ENCODE data around the gene MAP1B.
A peak's percentile ranks its signal among the peaks of the same experiment; 100 is the strongest.

MAP1B gene

DNA sequence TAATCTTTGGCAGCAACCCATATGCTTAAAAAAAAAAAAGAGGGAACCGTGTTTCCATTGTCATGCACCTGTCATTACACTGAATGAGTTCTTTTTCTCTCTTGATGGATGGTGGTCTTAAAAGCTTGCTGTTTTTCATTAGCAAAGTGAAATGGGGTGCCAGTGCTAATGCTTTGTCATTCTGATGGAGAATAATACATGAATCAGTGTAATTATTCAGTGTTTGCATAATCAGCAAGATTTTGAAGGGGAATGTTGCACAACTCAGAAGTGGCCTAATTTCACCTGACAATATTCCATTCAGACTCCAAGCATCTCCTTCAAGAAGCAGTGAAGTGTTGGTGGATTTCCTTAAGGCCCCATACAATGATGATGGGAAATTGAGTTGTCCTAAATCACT lies 38.1 kb downstream of the MAP1B start:
- DNase-seq (ENCODE audit: low read depth in 1 of 2, low spot score in 1 of 2), result no peak
- no peak for TF ChIP-seq JUND (IDR thresholded peaks at IDR 0.05; ENCODE audit: low read depth)
- in situ Hi-C loops (cut with HindIII; ENCODE audit: low pct_unique_long_range_greater_than_20kb, low sequenced_read_pairs), result no loop called here

DNA sequence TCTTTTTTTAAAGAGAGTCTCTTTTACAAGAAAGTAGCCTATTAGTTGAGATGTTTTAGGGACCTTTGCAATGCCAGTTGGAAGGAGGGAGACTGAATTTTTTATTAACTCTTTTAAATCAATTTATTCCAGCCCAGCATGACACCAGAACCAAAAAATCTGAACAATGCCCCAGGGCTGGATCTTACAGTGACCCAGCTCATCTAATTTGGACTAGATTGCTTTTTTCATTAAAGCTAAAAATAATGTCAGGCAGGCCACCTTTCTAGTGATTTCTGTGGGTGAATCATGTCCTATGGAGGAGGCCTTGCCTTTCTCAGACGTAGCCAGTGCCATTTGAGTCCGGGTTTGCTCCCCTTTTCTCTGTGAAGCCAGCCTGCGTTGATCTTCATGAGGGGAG lies 38.8 kb downstream of the MAP1B start:
- TF ChIP-seq JUND (IDR thresholded peaks at IDR 0.05; ENCODE audit: low read depth), result no peak
- in situ Hi-C loops (cut with HindIII; ENCODE audit: low pct_unique_long_range_greater_than_20kb, low sequenced_read_pairs), result no loop called here
- DNase-seq (ENCODE audit: low read depth in 1 of 2, low spot score in 1 of 2), result no peak

DNA sequence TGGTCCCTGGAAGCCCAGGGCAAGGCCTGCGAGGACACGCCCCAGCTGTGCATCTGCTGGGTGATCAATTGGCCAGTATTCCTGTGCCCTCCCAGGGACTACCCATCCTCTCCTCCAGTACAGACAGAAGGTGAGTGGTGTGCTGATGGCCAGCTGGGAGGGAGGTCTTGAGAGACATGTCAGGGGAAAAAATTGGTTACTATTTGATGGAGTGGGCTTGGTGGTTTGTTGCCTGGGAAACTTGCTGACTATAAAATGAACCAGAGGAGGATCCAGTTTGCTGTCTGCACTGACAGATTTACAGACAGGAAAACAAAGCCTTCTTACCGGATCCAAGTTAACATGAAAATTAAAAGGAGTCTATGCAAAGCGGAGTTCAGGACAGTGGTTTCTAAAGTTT lies 40.3 kb downstream of the MAP1B start:
- DNase-seq (ENCODE audit: low read depth in 1 of 2, low spot score in 1 of 2), result no peak
- in situ Hi-C loops (cut with HindIII; ENCODE audit: low pct_unique_long_range_greater_than_20kb, low sequenced_read_pairs), result no loop called here
- TF ChIP-seq JUND (IDR thresholded peaks at IDR 0.05; ENCODE audit: low read depth), result no peak

DNA sequence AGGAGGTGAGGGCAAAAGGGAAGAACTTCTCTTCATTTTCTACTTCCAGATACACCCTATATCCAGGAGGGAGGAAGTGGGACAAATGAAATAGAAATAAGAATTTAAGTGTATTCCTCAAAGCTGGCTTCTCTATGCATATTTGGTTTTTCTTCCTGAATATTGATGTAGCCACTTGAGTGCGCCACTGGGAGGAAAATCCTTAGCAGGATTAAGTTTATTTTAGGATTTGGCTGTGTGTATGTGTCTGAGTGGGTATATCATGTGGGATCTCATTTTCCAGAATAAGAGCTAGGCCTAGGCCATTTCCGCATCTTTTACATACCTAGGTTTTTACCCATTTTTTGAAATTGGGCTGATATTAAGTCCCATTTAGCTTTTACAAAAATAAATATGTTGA lies 42.5 kb downstream of the MAP1B start:
- TF ChIP-seq JUND (IDR thresholded peaks at IDR 0.05; ENCODE audit: low read depth), result no peak
- in situ Hi-C loops (cut with HindIII; ENCODE audit: low pct_unique_long_range_greater_than_20kb, low sequenced_read_pairs), result no loop called here
- peak in 1 of 2 experiments; percentile 16 for DNase-seq (ENCODE audit: low read depth in 1 of 2, low spot score in 1 of 2)

DNA sequence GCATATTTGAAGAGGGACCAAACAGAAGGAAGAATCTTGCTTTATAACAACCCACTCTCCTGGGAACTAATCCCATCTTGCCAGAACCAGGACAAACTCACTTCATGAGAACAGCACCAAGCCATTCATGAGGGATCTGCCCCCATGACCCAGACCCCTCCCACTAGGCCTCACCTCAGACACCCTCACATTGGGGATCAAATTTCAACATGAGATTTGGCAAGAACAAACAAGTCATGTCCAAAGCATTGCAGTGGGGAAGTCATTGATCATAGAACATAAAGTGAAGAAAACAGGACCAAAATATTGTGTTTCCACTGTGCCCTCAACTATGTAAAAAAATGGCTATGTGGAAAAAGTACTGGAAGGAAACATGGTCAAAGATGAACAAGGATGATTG lies 43.9 kb downstream of the MAP1B start:
- in situ Hi-C loops (cut with HindIII; ENCODE audit: low pct_unique_long_range_greater_than_20kb, low sequenced_read_pairs), result no loop called here
- TF ChIP-seq JUND (IDR thresholded peaks at IDR 0.05; ENCODE audit: low read depth), result no peak
- no peak for DNase-seq (ENCODE audit: low read depth in 1 of 2, low spot score in 1 of 2)

DNA sequence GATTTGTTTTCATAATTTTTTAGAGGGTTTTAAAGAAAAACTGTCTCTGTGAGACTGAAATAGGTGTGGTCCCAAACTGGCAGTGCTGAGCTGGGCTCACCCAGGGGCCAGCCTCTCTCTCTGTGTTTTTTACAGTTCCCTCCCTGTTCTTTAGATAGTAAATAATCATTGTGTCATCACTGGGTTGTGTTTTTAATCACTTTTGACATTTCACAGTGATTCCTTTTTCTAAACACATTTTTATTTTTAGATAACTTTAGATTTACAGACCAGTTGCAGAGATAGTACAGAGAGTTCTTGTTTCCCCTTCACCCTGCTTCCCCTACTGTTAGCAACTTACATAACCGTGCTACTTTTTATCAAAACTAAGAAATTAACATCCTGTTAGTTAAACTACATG lies 44.4 kb downstream of the MAP1B start:
- TF ChIP-seq JUND (IDR thresholded peaks at IDR 0.05; ENCODE audit: low read depth), result no peak
- no peak for DNase-seq (ENCODE audit: low read depth in 1 of 2, low spot score in 1 of 2)
- in situ Hi-C loops (cut with HindIII; ENCODE audit: low pct_unique_long_range_greater_than_20kb, low sequenced_read_pairs), result no loop called here

DNA sequence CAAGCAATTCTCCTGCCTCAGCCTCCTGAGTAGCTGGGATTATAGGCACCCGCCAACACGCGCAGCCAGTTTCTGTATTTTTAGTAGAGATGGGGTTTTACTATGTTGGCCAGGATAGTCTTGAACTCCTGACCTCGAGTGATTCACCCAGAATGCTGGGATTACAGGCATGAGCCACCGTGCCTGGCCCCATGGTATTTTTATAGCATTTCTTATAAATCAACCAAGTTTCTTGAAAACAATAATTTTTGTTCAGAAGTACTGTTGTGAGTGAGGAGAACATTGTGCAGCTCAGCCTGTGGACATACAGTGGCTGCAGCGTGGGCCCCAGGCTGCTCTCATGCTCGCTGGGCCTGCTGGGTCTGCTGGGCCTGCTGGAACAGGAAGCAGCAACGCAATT lies 45.3 kb downstream of the MAP1B start:
- in situ Hi-C loops (cut with HindIII; ENCODE audit: low pct_unique_long_range_greater_than_20kb, low sequenced_read_pairs), result no loop called here
- TF ChIP-seq JUND (IDR thresholded peaks at IDR 0.05; ENCODE audit: low read depth), result no peak
- no peak for DNase-seq (ENCODE audit: low read depth in 1 of 2, low spot score in 1 of 2)

DNA sequence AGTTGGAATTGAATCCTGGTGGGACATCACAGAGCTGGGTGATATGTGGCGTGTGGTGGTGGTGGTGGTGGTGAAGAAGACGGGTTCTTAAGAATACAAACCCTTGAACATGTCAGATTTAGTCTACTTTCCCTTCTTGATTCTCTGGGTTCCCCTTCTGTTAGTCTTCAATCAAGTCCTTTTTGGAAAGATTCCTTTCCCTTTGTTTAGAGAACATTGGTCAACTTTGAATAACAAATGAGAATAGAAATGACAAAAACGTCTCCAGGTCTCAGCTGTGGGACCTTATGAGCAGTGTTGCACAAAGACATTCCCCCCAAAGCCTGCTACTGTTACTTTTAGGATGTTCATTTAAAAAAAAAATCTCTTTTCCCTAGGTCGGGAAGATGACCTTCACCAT lies 46.3 kb downstream of the MAP1B start:
- in situ Hi-C loops (cut with HindIII; ENCODE audit: low pct_unique_long_range_greater_than_20kb, low sequenced_read_pairs), result no loop called here
- no peak for DNase-seq (ENCODE audit: low read depth in 1 of 2, low spot score in 1 of 2)
- TF ChIP-seq JUND (IDR thresholded peaks at IDR 0.05; ENCODE audit: low read depth), result no peak

DNA sequence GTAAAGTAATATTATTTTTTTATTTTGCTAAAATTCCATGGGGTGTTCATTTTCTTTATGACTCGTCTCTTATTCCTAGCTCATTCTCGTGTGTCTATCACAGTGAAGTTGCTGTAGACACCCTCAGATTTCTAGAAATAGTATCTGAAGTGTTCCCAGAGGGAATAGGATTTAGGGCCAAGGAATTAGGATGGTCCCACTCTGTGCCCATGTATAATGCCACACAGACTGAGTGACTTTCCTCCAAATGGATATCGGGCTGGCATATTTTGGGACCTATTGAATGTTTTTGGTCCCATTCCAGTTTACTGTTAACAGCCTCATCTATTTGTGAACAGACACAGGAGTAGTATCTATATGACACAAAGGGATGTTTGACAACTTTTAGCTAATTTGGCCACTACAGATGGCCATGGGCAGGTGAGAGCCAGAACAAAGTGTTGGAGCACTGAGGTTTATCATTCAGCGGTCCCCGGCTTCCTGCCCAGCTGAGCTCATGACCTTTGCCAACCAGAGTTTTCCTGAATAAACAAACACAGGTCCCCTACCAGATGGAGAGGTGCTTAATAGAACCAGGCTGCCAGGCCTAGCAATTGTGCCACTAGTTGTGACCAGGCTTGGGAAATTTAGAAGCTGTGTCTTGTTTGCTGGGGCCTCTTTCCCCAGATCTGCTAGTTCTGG lies 46.9 kb downstream of the MAP1B start:
- no peak for TF ChIP-seq JUND (IDR thresholded peaks at IDR 0.05; ENCODE audit: low read depth)
- in situ Hi-C loops (cut with HindIII; ENCODE audit: low pct_unique_long_range_greater_than_20kb, low sequenced_read_pairs), result no loop called here
- DNase-seq (ENCODE audit: low read depth in 1 of 2, low spot score in 1 of 2), result no peak

DNA sequence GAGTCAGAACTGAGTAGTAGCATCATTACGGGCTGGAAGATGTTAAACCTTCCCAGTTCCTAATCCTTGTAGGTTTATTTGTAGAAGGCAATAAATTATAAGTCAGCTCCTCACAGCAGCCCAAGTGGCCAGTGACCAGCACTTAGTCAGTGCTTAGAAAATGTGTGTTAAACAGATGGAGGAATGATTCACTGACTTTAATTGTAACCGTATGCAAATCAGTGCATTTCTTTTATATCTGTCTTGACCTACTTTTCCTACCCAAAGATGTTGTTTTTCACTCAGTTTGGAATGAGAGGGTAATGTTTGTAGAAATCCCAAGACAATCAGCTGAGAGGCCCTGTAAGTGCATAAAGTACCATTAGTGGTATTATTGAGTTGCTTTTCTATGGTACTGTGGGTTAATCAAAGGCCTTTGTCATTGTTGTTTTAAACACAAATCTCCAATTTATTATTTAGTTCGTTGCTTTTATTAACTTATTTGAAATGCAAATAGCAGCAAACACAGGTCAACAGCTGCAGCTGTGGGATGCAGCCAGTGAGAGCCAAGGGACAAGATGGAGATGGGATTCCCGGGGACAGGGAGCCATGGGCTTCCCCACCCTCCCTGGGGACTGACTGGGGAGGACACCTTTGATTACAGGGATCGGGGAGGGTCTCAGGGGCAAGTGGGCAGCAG lies 49.8 kb downstream of the MAP1B start:
- TF ChIP-seq JUND (IDR thresholded peaks at IDR 0.05; ENCODE audit: low read depth), result no peak
- in situ Hi-C loops (cut with HindIII; ENCODE audit: low pct_unique_long_range_greater_than_20kb, low sequenced_read_pairs), result no loop called here
- DNase-seq (ENCODE audit: low read depth in 1 of 2, low spot score in 1 of 2), result no peak

DNA sequence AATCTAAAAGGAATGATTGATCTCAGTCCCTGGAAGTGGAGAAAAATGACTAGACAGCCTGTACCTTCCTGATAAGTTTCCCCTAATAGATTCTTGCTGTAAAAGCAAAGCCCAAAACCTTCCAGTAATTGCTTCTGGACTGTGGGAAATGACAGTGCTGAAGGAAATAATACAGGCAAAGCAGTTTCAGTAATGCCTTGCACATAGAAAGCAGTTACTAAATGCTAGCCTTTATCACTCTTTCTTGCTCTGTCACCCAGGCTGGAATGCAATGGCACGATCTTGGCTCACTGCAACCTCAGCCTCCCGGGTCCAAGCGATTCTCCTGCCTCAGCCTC lies 50.3 kb downstream of the MAP1B start:
- DNase-seq (ENCODE audit: low read depth in 1 of 2, low spot score in 1 of 2), result no peak
- TF ChIP-seq JUND (IDR thresholded peaks at IDR 0.05; ENCODE audit: low read depth), result no peak
- in situ Hi-C loops (cut with HindIII; ENCODE audit: low pct_unique_long_range_greater_than_20kb, low sequenced_read_pairs), result no loop called here

DNA sequence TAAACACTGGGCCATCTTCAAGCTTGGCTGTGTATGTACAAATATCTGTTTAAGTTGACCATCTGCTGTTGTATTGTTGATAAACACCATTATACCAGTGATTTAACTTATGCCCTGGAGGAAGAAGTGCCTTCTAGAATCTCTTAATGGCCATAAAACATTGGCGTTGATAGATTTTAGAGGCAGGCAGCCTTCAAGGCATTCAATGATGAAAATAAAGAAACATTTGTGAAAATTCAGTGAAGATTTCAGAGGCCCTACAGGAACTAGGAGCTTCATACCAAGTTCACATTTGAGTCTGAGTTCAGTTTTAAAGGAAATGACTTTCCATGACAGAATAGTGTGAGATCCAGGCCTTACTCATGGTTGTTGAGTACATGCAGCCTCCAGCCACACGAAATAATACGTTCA lies 52.2 kb downstream of the MAP1B start:
- no peak for TF ChIP-seq JUND (IDR thresholded peaks at IDR 0.05; ENCODE audit: low read depth)
- DNase-seq (ENCODE audit: low read depth in 1 of 2, low spot score in 1 of 2), result no peak
- in situ Hi-C loops (cut with HindIII; ENCODE audit: low pct_unique_long_range_greater_than_20kb, low sequenced_read_pairs), result no loop called here

DNA sequence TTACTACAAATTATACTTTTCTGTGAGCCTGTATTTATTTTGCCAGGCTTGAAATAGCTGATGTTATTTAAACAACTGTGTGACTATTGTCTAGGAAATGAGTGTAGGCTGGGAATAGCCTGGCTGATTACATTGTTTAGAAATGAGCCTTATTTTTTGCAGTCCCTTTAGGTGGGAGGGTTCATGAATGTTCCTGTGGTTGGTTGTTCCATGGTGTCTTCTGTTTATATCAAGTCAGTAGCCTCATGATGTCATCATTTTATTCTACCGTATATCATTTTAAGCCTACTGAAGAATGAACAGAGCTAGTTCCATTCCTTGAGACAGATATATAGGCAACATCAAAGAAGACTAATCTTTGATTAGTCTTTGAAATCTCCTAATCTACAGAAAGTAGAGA lies 53.1 kb downstream of the MAP1B start:
- no peak for DNase-seq (ENCODE audit: low read depth in 1 of 2, low spot score in 1 of 2)
- no peak for TF ChIP-seq JUND (IDR thresholded peaks at IDR 0.05; ENCODE audit: low read depth)
- in situ Hi-C loops (cut with HindIII; ENCODE audit: low pct_unique_long_range_greater_than_20kb, low sequenced_read_pairs), result no loop called here

DNA sequence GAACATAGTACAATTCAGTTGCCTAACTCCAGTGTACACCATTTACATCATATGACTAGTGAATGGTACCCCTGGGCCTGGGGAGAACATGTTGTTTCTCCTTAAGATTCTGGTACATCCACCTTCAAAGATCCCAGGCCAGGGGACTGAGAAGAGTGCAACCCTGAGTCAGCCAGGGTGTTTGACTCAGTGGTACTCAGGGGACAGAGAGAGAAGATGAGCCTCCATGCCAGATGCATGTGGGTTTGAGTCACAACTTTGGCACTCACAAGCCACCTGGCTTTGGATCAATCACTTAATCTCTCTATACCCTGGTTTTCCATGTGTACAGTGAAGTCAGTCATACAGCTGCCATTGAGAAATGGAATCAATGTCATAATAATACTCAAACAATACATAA lies 53.7 kb downstream of the MAP1B start:
- DNase-seq (ENCODE audit: low read depth in 1 of 2, low spot score in 1 of 2), result no peak
- in situ Hi-C loops (cut with HindIII; ENCODE audit: low pct_unique_long_range_greater_than_20kb, low sequenced_read_pairs), result no loop called here
- TF ChIP-seq JUND (IDR thresholded peaks at IDR 0.05; ENCODE audit: low read depth), result no peak
